H1 (cell line): ENCODE data around the gene PTBP3. TPM values are rescaled to one million over a fixed set of nuclear protein-coding genes. Genes with fewer than 3 reads are reported as not detected.

Experiments used
- ASH2L ChIP-seq: fragments of 200-600, 300-600 bp; sonication (generic); IDR thresholded peaks from one replicate; pipeline ENCODE4 v1.7.1; 2017; ENCODE audit warnings: low read length
- BRCA1 ChIP-seq: IDR thresholded peaks from 2 replicates; pipeline ENCODE4 v1.6.1; 2012; ENCODE audit warnings: low read depth, low read length, improper control_type of control experiment
- CEBPB ChIP-seq: IDR thresholded peaks from 2 replicates; pipeline ENCODE4 v1.6.1; 2012; ENCODE audit warnings: low read depth, low read length
- CREB1 ChIP-seq: IDR thresholded peaks from 2 replicates; pipeline ENCODE4 v1.6.1; 2012; ENCODE audit warnings: inconsistent platforms
- CTCF ChIP-seq, 3 experiments: IDR thresholded peaks; 1 replicate in 2 of 3; 2 replicates in 1 of 3; pipeline versions ENCODE4 v1.5.1 to v1.6.1; 2011; ENCODE audit warnings: low read length in 3 of 3, mild to moderate bottlenecking in 3 of 3, inconsistent platforms in 2 of 3, low read depth in 1 of 3, moderate library complexity in 1 of 3; ENCODE audit not compliant: insufficient read depth in 1 of 3; ENCODE audit errors: control extremely low read depth in 1 of 3
- EGR1 ChIP-seq: IDR thresholded peaks from 2 replicates; pipeline ENCODE4 v1.6.1; 2011; ENCODE audit warnings: low read depth, low read length, borderline replicate concordance
- EP300 ChIP-seq, 2 experiments: IDR thresholded peaks; 1 replicate in 1 of 2; 2 replicates in 1 of 2; pipeline ENCODE4 v1.6.1; 2011 to 2012; ENCODE audit warnings: low read depth in 2 of 2, low read length in 2 of 2, mild to moderate bottlenecking in 2 of 2, borderline replicate concordance in 1 of 2, inconsistent platforms in 1 of 2, moderate library complexity in 1 of 2
- FOSL1 ChIP-seq: IDR thresholded peaks from 2 replicates; pipeline ENCODE4 v1.6.1; 2011; ENCODE audit warnings: mild to moderate bottlenecking, low read depth, low read length, moderate library complexity; ENCODE audit not compliant: insufficient read depth
- HDAC6 ChIP-seq: IDR thresholded peaks from one replicate; pipeline ENCODE4 v1.7.1; 2012; ENCODE audit warnings: low read depth, mild to moderate bottlenecking, inconsistent platforms, low read length, moderate library complexity
- KDM4A ChIP-seq: IDR thresholded peaks from one replicate; pipeline ENCODE4 v1.7.1; 2012; ENCODE audit warnings: low read depth, mild to moderate bottlenecking, moderate library complexity, low read length, inconsistent platforms; ENCODE audit not compliant: severe bottlenecking
- MAFK ChIP-seq: IDR thresholded peaks from 2 replicates; pipeline ENCODE4 v1.6.1; 2012; ENCODE audit warnings: low read depth, mild to moderate bottlenecking, improper control_type of control experiment, low read length
- MAX ChIP-seq: IDR thresholded peaks from 2 replicates; pipeline ENCODE4 v1.6.1; 2012; ENCODE audit warnings: inconsistent platforms
- PHF8 ChIP-seq: fragments of 200-600 bp; sonication (generic); conservative IDR thresholded peaks from 2 replicates; pipeline ENCODE4 v1.7.1; 2012; ENCODE audit warnings: low read depth, mild to moderate bottlenecking, inconsistent platforms, low read length, moderate library complexity
- POLR2A ChIP-seq, 2 experiments: IDR thresholded peaks; 1 replicate in 1 of 2; 2 replicates in 1 of 2; pipeline ENCODE4 v1.6.1; 2011; ENCODE audit warnings: low read depth in 2 of 2, low read length in 2 of 2, mild to moderate bottlenecking in 2 of 2; ENCODE audit errors: control extremely low read depth in 1 of 2
- RXRA ChIP-seq: IDR thresholded peaks from 2 replicates; pipeline ENCODE4 v1.6.1; 2011; ENCODE audit warnings: low read depth, mild to moderate bottlenecking, low read length, moderate library complexity; ENCODE audit not compliant: insufficient read depth
- SAP30 ChIP-seq: fragments of 300-600 bp; sonication (generic); IDR thresholded peaks from 2 replicates; pipeline ENCODE4 v1.7.1; 2012; ENCODE audit warnings: low read length, moderate library complexity, mild to moderate bottlenecking, inconsistent platforms; ENCODE audit not compliant: insufficient read depth, insufficient replicate concordance
- SIRT6 ChIP-seq: IDR thresholded peaks from one replicate; pipeline ENCODE4 v1.7.1; 2012; ENCODE audit warnings: low read length, inconsistent platforms
- SP4 ChIP-seq: IDR thresholded peaks from 2 replicates; pipeline ENCODE4 v1.6.1; 2012; ENCODE audit warnings: low read length, inconsistent platforms
- TAF7 ChIP-seq: optimal IDR thresholded peaks from 2 replicates; pipeline ENCODE3; 2011; ENCODE audit warnings: low read depth, mild to moderate bottlenecking, inconsistent platforms, low read length, moderate library complexity, borderline replicate concordance
- TBP ChIP-seq: IDR thresholded peaks from 2 replicates; pipeline ENCODE4 v1.6.1; 2011; ENCODE audit warnings: low read depth, low read length, improper control_type of control experiment
- polyA plus RNA-seq, 7 experiments: library from polyadenylated mRNA; depleted of rRNA in 3 of 7; stranded (reverse) in 5 of 7; unstranded in 2 of 7; fragments of >200 nt in 5 of 7; fragments of 200-250 nt in 2 of 7; gene quantifications; 1 replicate in 5 of 7; 2 replicates in 1 of 7; 4 replicates in 1 of 7; pipeline versions ENCODE4 v1.2.1 to v1.2.3, GENCODE V29; 2011 to 2013; ENCODE audit warnings: missing spikeins in 2 of 7, mixed read lengths in 2 of 7
- total RNA-seq: library from RNA; stranded (reverse); fragmentation: NEBNext Ultra II Directional; extraction: Animal tissue kit (Norgen Biotek cat#: 25700); gene quantifications from 2 replicates; pipeline ENCODE4 v1.2.1, GENCODE V29; 2021
- TF ChIP-seq, protein P1 (sequence below): IDR thresholded peaks from 2 replicates; pipeline ENCODE4 v1.6.1; 2012; ENCODE audit warnings: low read length, inconsistent platforms

Gene PTBP3
- total and polyA plus RNA-seq, 2 of the 8 experiments (the other 6 are each of a cell fraction or from before 2014, with no cell fraction given) = 51.0 to 124 TPM

DNA sequence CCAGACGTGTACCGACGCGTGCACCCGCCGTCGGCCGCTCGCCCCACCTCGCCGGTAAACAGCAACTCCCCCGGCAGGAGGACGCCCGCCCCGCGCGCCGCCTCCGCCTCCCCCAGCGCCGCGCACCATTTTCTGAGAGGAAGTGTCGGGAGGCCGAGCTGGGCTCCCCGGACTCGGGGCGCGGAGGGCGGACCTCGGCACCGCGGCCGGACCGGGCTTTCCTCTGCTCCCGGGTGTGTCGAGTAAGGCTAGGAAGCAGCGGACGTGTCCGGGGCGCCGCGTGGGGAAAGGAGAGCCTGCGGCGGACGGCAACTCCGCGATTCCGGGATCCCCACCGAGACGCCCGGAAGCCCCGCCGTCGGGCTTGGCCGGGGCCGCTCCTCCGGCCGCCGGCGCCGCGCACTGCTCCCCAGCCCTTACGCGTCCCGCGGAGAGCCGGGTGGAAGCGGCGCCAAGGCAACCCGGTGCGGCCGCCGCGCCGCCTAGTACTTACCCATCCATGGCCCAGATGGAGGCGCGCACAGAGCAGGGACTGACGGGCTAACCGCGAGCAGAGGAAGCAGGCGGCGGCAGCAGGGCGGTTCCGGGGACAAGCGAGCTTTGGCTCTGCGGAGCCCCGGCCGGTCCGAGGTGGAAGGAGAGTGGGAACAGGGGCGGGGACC is at the start of gene PTBP3 (continued):
- TF ChIP-seq SAP30 = no peak
- no peak for TF ChIP-seq EGR1
- peak; percentile 48 to 57; a peak in 2 of 3 replicates for TF ChIP-seq POLR2A (IDR thresholded peaks at IDR 0.05; ENCODE audit: control extremely low read depth in 1 of 2, low read depth in 2 of 2, low read length in 2 of 2)
- peak; percentile 89 for TF ChIP-seq ASH2L
- no peak for TF ChIP-seq SIRT6
- no peak for TF ChIP-seq FOSL1
- TF ChIP-seq RXRA = no peak
- TF ChIP-seq MAFK = no peak
- peak; percentile 52; the same call in 1 of the 2 replicates for TF ChIP-seq SP4
- peak; percentile 78 for TF ChIP-seq PHF8
- TF ChIP-seq TAF7 = peak; percentile 44
- TF ChIP-seq TBP = peak; percentile 55; the same call in 1 of the 2 replicates
- peak; percentile 50 for TF ChIP-seq CREB1
- TF ChIP-seq, protein P1, sequence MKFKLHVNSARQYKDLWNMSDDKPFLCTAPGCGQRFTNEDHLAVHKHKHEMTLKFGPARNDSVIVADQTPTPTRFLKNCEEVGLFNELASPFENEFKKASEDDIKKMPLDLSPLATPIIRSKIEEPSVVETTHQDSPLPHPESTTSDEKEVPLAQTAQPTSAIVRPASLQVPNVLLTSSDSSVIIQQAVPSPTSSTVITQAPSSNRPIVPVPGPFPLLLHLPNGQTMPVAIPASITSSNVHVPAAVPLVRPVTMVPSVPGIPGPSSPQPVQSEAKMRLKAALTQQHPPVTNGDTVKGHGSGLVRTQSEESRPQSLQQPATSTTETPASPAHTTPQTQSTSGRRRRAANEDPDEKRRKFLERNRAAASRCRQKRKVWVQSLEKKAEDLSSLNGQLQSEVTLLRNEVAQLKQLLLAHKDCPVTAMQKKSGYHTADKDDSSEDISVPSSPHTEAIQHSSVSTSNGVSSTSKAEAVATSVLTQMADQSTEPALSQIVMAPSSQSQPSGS = no peak
- TF ChIP-seq CTCF (IDR thresholded peaks at IDR 0.05; ENCODE audit: control extremely low read depth in 1 of 3, insufficient read depth in 1 of 3, low read depth in 1 of 3, low read length in 3 of 3) = no peak
- TF ChIP-seq EP300 (IDR thresholded peaks at IDR 0.05; ENCODE audit: borderline replicate concordance in 1 of 2, low read depth in 2 of 2, low read length in 2 of 2) = no peak
- TF ChIP-seq HDAC6 = no peak
- TF ChIP-seq MAX = peak; percentile 51; the same call in 1 of the 2 replicates
- no peak for TF ChIP-seq CEBPB
- peak; percentile 76 for TF ChIP-seq KDM4A
- no peak for TF ChIP-seq BRCA1
